PC-3 (cell line): ENCODE measurements around the gene PRKAG3.
"Not testable (repeated sequence)": the region's sequence is repeated elsewhere in the genome, so short reads cannot be mapped to it uniquely, and the experiment has no call there.

Experiments used
- CTCF ChIP-seq: fragments of 300-600 bp; sonication (generic); conservative IDR thresholded peaks from 2 replicates; pipeline ENCODE4 v1.5.1; 2017; ENCODE audit warnings: antibody characterized with exemption, low read depth, mild to moderate bottlenecking, low read length
- EZH2 ChIP-seq: fragments of 300-600 bp; sonication (generic); IDR thresholded peaks from one replicate; pipeline ENCODE4 v1.6.1; 2017; ENCODE audit warnings: antibody characterized with exemption, mild to moderate bottlenecking, low read length; ENCODE audit not compliant: unreplicated experiment
- EZH2phosphoT487 ChIP-seq: fragments of 300-600 bp; sonication (generic); IDR thresholded peaks from 2 replicates; pipeline ENCODE4 v1.6.1; 2018; ENCODE audit warnings: mild to moderate bottlenecking, antibody characterized with exemption, low read length, borderline replicate concordance

- TF ChIP-seq EZH2, EZH2phosphoT487, CTCF: not testable (repeated sequence)
Measured at GRCh38 chr2:218772759-218773158, 58.8 kb downstream of the PRKAG3 start.
